Muscle of leg (tissue), 11 donors: Measurements from ENCODE around the gene TMEM117. TPM values are rescaled to one million over a fixed set of nuclear protein-coding genes. Genes with fewer than 3 reads are reported as not detected.
"Not testable (repeated sequence)": the region's sequence is repeated elsewhere in the genome, so short reads cannot be mapped to it uniquely, and the experiment has no call there.

Source experiments
- DNase-seq: peaks from one replicate; pipeline ENCODE4 v3.0.0; 2013
- H3K27ac ChIP-seq: one replicate; pipeline ENCODE4 v1.5.1; 2013; ENCODE audit warnings: mild to moderate bottlenecking, low read length, control low read depth
- H3K27me3 ChIP-seq: one replicate; pipeline ENCODE4 v1.6.1; 2013; ENCODE audit warnings: low read length; ENCODE audit not compliant: control insufficient read depth, insufficient read depth
- H3K36me3 ChIP-seq: one replicate; pipeline ENCODE4 v1.6.1; 2013; ENCODE audit warnings: low read length; ENCODE audit not compliant: control insufficient read depth, insufficient read depth
- H3K4me1 ChIP-seq: one replicate; pipeline ENCODE4 v1.6.1; 2013; ENCODE audit warnings: low read length; ENCODE audit not compliant: control insufficient read depth, insufficient read depth
- H3K4me3 ChIP-seq: one replicate; pipeline ENCODE4 v1.5.1; 2013; ENCODE audit warnings: low read length, control low read depth
- H3K9me3 ChIP-seq: replicated peaks from 2 replicates; pipeline ENCODE4 v1.6.1; 2013; ENCODE audit warnings: low read depth, low read length; ENCODE audit not compliant: control insufficient read depth
- WGBS: methylation state at CpG from one replicate; pipeline ENCODE4 v1.1.5; 2013; ENCODE audit warnings: missing lambda C conversion rate; ENCODE audit not compliant: insufficient coverage; 5-methylcytosine and 5-hydroxymethylcytosine counted together
- polyA plus RNA-seq, 8 donors: library from polyadenylated mRNA; unstranded; fragments of 120-200 nt; gene quantifications; one replicate each; pipeline versions ENCODE4 v1.2.1 to v1.2.3, GENCODE V29; 2013; ENCODE audit warnings: inconsistent platforms in 1 of 8, low replicate concordance in 1 of 8; ENCODE audit not compliant: insufficient read length in 8 of 8, insufficient read depth in 1 of 8
- total RNA-seq: library from RNA; stranded (reverse); fragments of 120-200 nt; gene quantifications from one replicate; pipeline ENCODE4 v1.2.4, GENCODE V29; 2013

TMEM117 gene
- total and polyA plus RNA-seq, 9 donors, result 9.2 to 13.0 (median 11.0) TPM

GRCh38 chr12:43858991-43859390, 23.1 kb downstream of the TMEM117 start:
- no peaks in the 10 kb centered on the region for H3K4me1 ChIP-seq
- H3K27me3 ChIP-seq, result no peaks in the 10 kb centered on the region
- no peak overlapping the region for H3K27ac ChIP-seq
- DNase-seq, result no peak
- H3K9me3 ChIP-seq, result no peaks in the 10 kb centered on the region
- H3K36me3 ChIP-seq, result no peaks in the 10 kb centered on the region
- 89% methylated on average over 3 of the region's 6 CpGs for WGBS
- no peak overlapping the region for H3K4me3 ChIP-seq

GRCh38 chr12:43861015-43861839, 25.3 kb downstream of the TMEM117 start:
- Histone ChIP-seq H3K4me3 (no peak overlapping the region), H3K27me3 (no peaks in the 10 kb centered on the region), H3K27ac (no peak overlapping the region), H3K36me3 (no peaks in the 10 kb centered on the region), H3K4me1 (no peaks in the 10 kb centered on the region), H3K9me3 (no peaks in the 10 kb centered on the region)
- no peak for DNase-seq
- no CpG with 5 or more reads among the region's 7 CpGs for WGBS

- no peak overlapping the region for H3K4me3 ChIP-seq
- H3K36me3 ChIP-seq, result no peaks in the 10 kb centered on the region
- no peak overlapping the region for H3K27ac ChIP-seq
- no peak for DNase-seq
- H3K4me1 ChIP-seq, result no peaks in the 10 kb centered on the region
- H3K27me3 ChIP-seq, result no peaks in the 10 kb centered on the region
- no peaks in the 10 kb centered on the region for H3K9me3 ChIP-seq
- WGBS, result 47% methylated on average over 2 of the region's 3 CpGs
These were observed 25.9 kb downstream of the TMEM117 start for GRCh38 chr12:43861840-43862150.

- Histone ChIP-seq H3K27ac (no peak overlapping the region), H3K27me3 (no peaks in the 10 kb centered on the region), H3K36me3 (no peaks in the 10 kb centered on the region), H3K4me3 (no peak overlapping the region), H3K4me1 (no peaks in the 10 kb centered on the region), H3K9me3 (no peaks in the 10 kb centered on the region)
- WGBS, result 99% methylated on average over 19 of the region's 23 CpGs
- DNase-seq, result no peak
These were observed 28.0 kb downstream of the TMEM117 start for GRCh38 chr12:43863770-43864366.

GRCh38 chr12:43864557-43864956, 28.7 kb downstream of the TMEM117 start:
- H3K36me3 ChIP-seq, H3K4me3 ChIP-seq, DNase-seq, H3K9me3 ChIP-seq, H3K27ac ChIP-seq, H3K27me3 ChIP-seq, H3K4me1 ChIP-seq: not testable (repeated sequence)
- WGBS, result 92% methylated on average over 2 of the region's 5 CpGs

- no peaks in the 10 kb centered on the region for H3K4me1 ChIP-seq
- H3K9me3 ChIP-seq, result no peaks in the 10 kb centered on the region
- no peak overlapping the region for H3K27ac ChIP-seq
- H3K36me3 ChIP-seq, result no peaks in the 10 kb centered on the region
- H3K27me3 ChIP-seq, result no peaks in the 10 kb centered on the region
- DNase-seq, result no peak
- no CpG with 5 or more reads among the region's 1 CpG for WGBS
- H3K4me3 ChIP-seq, result no peak overlapping the region
These were observed 33.3 kb downstream of the TMEM117 start for GRCh38 chr12:43869184-43869583.

GRCh38 chr12:43869765-43870164, 33.9 kb downstream of the TMEM117 start:
- not testable (repeated sequence) for DNase-seq, H3K27ac ChIP-seq, H3K27me3 ChIP-seq, H3K4me1 ChIP-seq, H3K4me3 ChIP-seq, H3K36me3 ChIP-seq, H3K9me3 ChIP-seq

- H3K27me3 ChIP-seq, H3K4me1 ChIP-seq, DNase-seq, H3K36me3 ChIP-seq, H3K27ac ChIP-seq, H3K9me3 ChIP-seq, H3K4me3 ChIP-seq: not testable (repeated sequence)
- no CpG with 5 or more reads among the region's 2 CpGs for WGBS
These were observed 35.4 kb downstream of the TMEM117 start for GRCh38 chr12:43871258-43871657.

- Histone ChIP-seq H3K27ac (no peak overlapping the region), H3K36me3 (no peaks in the 10 kb centered on the region), H3K4me1 (no peaks in the 10 kb centered on the region), H3K27me3 (no peaks in the 10 kb centered on the region), H3K9me3 (no peaks in the 10 kb centered on the region), H3K4me3 (no peak overlapping the region)
- no peak for DNase-seq
- WGBS, result no CpG with 5 or more reads among the region's 2 CpGs
These were observed 36.5 kb downstream of the TMEM117 start for GRCh38 chr12:43872396-43872795.

- Histone ChIP-seq H3K27me3 (no peaks in the 10 kb centered on the region), H3K4me3 (no peak overlapping the region), H3K4me1 (no peaks in the 10 kb centered on the region), H3K36me3 (no peaks in the 10 kb centered on the region), H3K9me3 (no peaks in the 10 kb centered on the region), H3K27ac (no peak overlapping the region)
- no CpG with 5 or more reads among the region's 3 CpGs for WGBS
- DNase-seq, result no peak
These were observed 42.2 kb downstream of the TMEM117 start for GRCh38 chr12:43878050-43878449.
